Measurements from ENCODE around the gene CTRB1.

DNA sequence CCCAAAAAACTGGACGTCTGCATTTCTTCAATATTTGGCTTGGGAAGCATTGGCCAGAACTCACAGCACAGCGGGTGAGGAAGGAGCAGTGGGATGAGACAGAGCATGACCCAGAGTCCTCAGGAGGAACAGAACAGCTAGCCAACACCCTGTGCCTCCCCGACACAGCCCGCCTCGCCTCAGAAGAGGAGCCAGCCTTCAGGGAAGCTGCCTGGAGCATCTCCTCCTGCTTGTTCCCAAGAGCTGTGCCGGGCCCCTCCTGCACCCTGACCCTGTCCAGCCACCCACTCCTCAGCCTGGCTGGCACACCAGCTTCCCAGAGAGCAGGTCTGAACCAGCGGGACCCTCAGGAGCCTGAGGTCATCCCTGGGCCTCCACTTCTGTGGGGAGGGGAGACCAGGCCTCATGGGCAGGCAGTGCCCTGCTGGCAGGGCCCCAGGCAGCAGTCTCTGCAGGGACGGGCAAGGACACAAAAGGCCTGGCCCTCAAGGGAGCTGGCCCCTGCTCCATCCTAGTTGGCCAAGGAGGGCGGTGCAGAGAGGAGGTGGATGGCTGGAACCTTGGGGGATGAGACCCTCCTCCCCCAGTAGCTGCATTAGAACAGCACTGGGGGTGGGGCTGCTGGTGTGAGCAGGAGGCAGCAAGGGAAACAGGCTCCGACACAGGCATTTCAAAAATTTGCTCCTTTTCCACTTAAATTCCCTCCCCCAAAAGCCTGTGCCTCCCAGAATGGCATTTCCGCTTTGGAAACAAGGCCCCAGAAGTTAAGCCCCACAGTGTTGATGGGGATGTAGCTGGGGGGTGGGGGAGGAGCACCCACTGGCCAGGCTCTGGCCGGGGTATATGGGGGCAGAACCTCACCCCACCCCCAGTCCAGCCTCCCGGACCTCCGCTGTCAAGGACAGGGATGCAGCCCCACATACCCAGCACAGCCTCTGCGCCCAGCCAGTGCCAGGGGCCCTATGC lies 34.4 kb downstream of the CTRB1 start:
- TF ChIP-seq, protein P1, sequence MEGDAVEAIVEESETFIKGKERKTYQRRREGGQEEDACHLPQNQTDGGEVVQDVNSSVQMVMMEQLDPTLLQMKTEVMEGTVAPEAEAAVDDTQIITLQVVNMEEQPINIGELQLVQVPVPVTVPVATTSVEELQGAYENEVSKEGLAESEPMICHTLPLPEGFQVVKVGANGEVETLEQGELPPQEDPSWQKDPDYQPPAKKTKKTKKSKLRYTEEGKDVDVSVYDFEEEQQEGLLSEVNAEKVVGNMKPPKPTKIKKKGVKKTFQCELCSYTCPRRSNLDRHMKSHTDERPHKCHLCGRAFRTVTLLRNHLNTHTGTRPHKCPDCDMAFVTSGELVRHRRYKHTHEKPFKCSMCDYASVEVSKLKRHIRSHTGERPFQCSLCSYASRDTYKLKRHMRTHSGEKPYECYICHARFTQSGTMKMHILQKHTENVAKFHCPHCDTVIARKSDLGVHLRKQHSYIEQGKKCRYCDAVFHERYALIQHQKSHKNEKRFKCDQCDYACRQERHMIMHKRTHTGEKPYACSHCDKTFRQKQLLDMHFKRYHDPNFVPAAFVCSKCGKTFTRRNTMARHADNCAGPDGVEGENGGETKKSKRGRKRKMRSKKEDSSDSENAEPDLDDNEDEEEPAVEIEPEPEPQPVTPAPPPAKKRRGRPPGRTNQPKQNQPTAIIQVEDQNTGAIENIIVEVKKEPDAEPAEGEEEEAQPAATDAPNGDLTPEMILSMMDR (IDR thresholded peaks at IDR 0.05; ENCODE audit: low read length), result no peak
- TF ChIP-seq EZH2 (IDR thresholded peaks at IDR 0.05; ENCODE audit: borderline replicate concordance, low read length), result no peak
